AG04449 (cell line): ENCODE measurements around the gene DIAPH1.

Source experiments
- CTCF ChIA-PET: fragments of 350-600 bp; formaldehyde crosslinking; extraction: SDS; loops from one replicate; lab custom pipeline; 2021; ENCODE audit warnings: antibody characterized with exemption; lab: Yijun Ruan, JAX
- POLR2A ChIA-PET: fragments of 400-600, 350-600 bp; formaldehyde crosslinking; extraction: SDS; loops from one replicate; lab custom pipeline; 2020; ENCODE audit warnings: antibody characterized with exemption, inconsistent platforms; lab: Yijun Ruan, JAX
- DNase-seq: peaks from one replicate; pipeline ENCODE4 v3.0.0-alpha.2; 2010; ENCODE audit warnings: low read depth, low spot score
- H3K4me3 ChIP-seq: 2 replicates; pipeline ENCODE4 v1.5.1; 2011; ENCODE audit warnings: low read depth, mild to moderate bottlenecking, control low read depth, low read length
- CTCF ChIP-seq: IDR thresholded peaks from one replicate; pipeline ENCODE4 v1.5.1; 2011; ENCODE audit warnings: mild to moderate bottlenecking, moderate library complexity, low read length, control low read depth, inconsistent platforms; ENCODE audit not compliant: insufficient read depth; ENCODE audit errors: missing control alignments

Gene DIAPH1

GRCh38 chr5:141507387-141508091 lies 111.3 kb downstream of the DIAPH1 start:
- no peak for TF ChIP-seq CTCF
- POLR2A ChIA-PET, result interaction anchor here (0.8 to 3.1 kb wide), 8 partner anchors 11 to 180 kb away, joined by 3 to 33 read pairs (median 14); partner anchors contain the start of genes PCDHGC3 and PCDHGC5
- DNase-seq, result peak; percentile 67
- CTCF ChIA-PET, result interaction anchor here (1.1 to 37.5 kb wide), 11 partner anchors 9 to 111 kb away, joined by 3 to 856 read pairs (median 10); partner anchors contain the start of genes PCDHGA10, PCDHGA11, PCDHGA12 and PCDHGB7
- peak overlapping the region; percentile 48 for H3K4me3 ChIP-seq

- CTCF ChIA-PET, result interaction anchor here (1.5 to 37.5 kb wide), 8 partner anchors 8 to 89 kb away, joined by 4 to 856 read pairs (median 12); partner anchors contain the start of genes PCDHGA10, PCDHGA11, PCDHGB7 and PCDHGC3
- H3K4me3 ChIP-seq, result no peak overlapping the region
- POLR2A ChIA-PET, result interaction anchor here (0.5 to 3.1 kb wide), 3 partner anchors 11 to 15 kb away, joined by 4 to 33 read pairs (median 17); no protein-coding TSS in a partner anchor
- DNase-seq, result no peak
- TF ChIP-seq CTCF, result no peak
These were observed 112.2 kb downstream of the DIAPH1 start for GRCh38 chr5:141506381-141507155.

GRCh38 chr5:141504216-141504615 lies 114.6 kb downstream of the DIAPH1 start:
- ChIA-PET POLR2A (no interaction called here), CTCF (interaction anchor here (25.8 to 37.5 kb wide), 3 partner anchors 6 to 87 kb away, joined by 295 to 856 read pairs (median 856); partner anchors contain the start of genes PCDHGA10, PCDHGA11, PCDHGB7 and PCDHGC4)
- TF ChIP-seq CTCF, result no peak
- H3K4me3 ChIP-seq, result no peak overlapping the region
- no peak for DNase-seq

- ChIA-PET POLR2A (interaction anchor here (0.6 kb wide), 1 partner anchor 97 kb away, joined by 3 read pairs; no protein-coding TSS in a partner anchor), CTCF (interaction anchor here (1.4 to 37.5 kb wide), 4 partner anchors 5 to 86 kb away, joined by 4 to 856 read pairs (median 576); partner anchors contain the start of genes PCDHGA10, PCDHGA11, PCDHGA12 and PCDHGB7)
- TF ChIP-seq CTCF, result no peak
- no peak overlapping the region for H3K4me3 ChIP-seq
- no peak for DNase-seq
These were observed 115.1 kb downstream of the DIAPH1 start for GRCh38 chr5:141503681-141504080.

- TF ChIP-seq CTCF, result no peak
- ChIA-PET POLR2A (no interaction called here), CTCF (interaction anchor here (0.7 to 37.5 kb wide), 5 partner anchors 13 to 56 kb away, joined by 3 to 856 read pairs (median 3); partner anchors contain the start of genes PCDHGC3 and PCDHGC5)
- no peak overlapping the region for H3K4me3 ChIP-seq
- DNase-seq, result no peak
These were observed 117.0 kb downstream of the DIAPH1 start for GRCh38 chr5:141501761-141502160.
